CD14-positive monocyte (primary cell): ENCODE measurements around the gene TMTC1. TPM values are rescaled to one million over a fixed set of nuclear protein-coding genes. Genes with fewer than 3 reads are reported as not detected.

Experiments
- DNase-seq, 3 donors: peaks; one replicate each; pipeline ENCODE4 v3.0.0-alpha.2; 2011 to 2022
- H2AFZ ChIP-seq: 2 replicates; pipeline ENCODE4 v1.6.0; 2012; ENCODE audit warnings: mild to moderate bottlenecking, low read depth, low read length, inconsistent platforms; ENCODE audit not compliant: insufficient read depth, poor library complexity, severe bottlenecking
- H3K27ac ChIP-seq, 2 donors: 1 replicate in 1 of 2; 2 replicates in 1 of 2; pipeline ENCODE4 v1.5.1; 2012 to 2013; ENCODE audit warnings: low read length in 2 of 2, control low read depth in 1 of 2, inconsistent platforms in 1 of 2, low read depth in 1 of 2, mild to moderate bottlenecking in 1 of 2
- H3K27me3 ChIP-seq, 2 donors: one replicate each; pipeline versions ENCODE4 v1.6.0 to v1.6.1; 2011 to 2013; ENCODE audit warnings: low read length in 2 of 2; ENCODE audit not compliant: control insufficient read depth in 2 of 2, insufficient read depth in 2 of 2
- H3K36me3 ChIP-seq, 2 donors: replicated peaks in 1 of 2; 1 replicate in 1 of 2; 2 replicates in 1 of 2; pipeline versions ENCODE4 v1.5.1 to v1.6.1; 2012 to 2013; ENCODE audit warnings: low read length in 2 of 2, control low read depth in 1 of 2, inconsistent platforms in 1 of 2, mild to moderate bottlenecking in 1 of 2; ENCODE audit not compliant: insufficient read depth in 2 of 2, control insufficient read depth in 1 of 2
- H3K4me1 ChIP-seq, 2 donors: 1 replicate in 1 of 2; 2 replicates in 1 of 2; pipeline versions ENCODE4 v1.5.1 to v1.6.1; 2012 to 2013; ENCODE audit warnings: low read length in 2 of 2, control low read depth in 1 of 2, inconsistent platforms in 1 of 2, mild to moderate bottlenecking in 1 of 2, moderate library complexity in 1 of 2; ENCODE audit not compliant: insufficient read depth in 2 of 2, control insufficient read depth in 1 of 2
- H3K4me2 ChIP-seq: replicated peaks from 2 replicates; pipeline ENCODE3; 2012; ENCODE audit warnings: low read length, moderate library complexity, mild to moderate bottlenecking; ENCODE audit not compliant: poor library complexity, severe bottlenecking; ENCODE audit errors: extremely low read depth
- H3K4me3 ChIP-seq, 3 experiments: fragments of 200-600 bp in 1 of 3; sonication (generic) in 1 of 3; replicated peaks in 1 of 3; 1 replicate in 2 of 3; 2 replicates in 1 of 3; pipeline ENCODE4 v1.5.1; 2011 to 2013; ENCODE audit warnings: low read length in 3 of 3, mild to moderate bottlenecking in 3 of 3, control low read depth in 2 of 3, low read depth in 2 of 3, inconsistent platforms in 1 of 3, moderate library complexity in 1 of 3
- H3K79me2 ChIP-seq: 2 replicates; pipeline ENCODE4 v1.6.0; 2012; ENCODE audit warnings: mild to moderate bottlenecking, control low read depth, inconsistent platforms, low read length, moderate library complexity; ENCODE audit not compliant: insufficient read depth
- H3K9ac ChIP-seq: 2 replicates; pipeline ENCODE4 v1.6.0; 2017; ENCODE audit warnings: low read length, mild to moderate bottlenecking; ENCODE audit not compliant: insufficient read depth, poor library complexity, severe bottlenecking
- H3K9me3 ChIP-seq, 2 donors: replicated peaks in 1 of 2; 1 replicate in 1 of 2; 2 replicates in 1 of 2; pipeline versions ENCODE4 v1.5.1 to v1.6.1; 2012 to 2013; ENCODE audit warnings: low read length in 2 of 2, control low read depth in 1 of 2; ENCODE audit not compliant: control insufficient read depth in 1 of 2, insufficient read depth in 1 of 2
- H4K20me1 ChIP-seq: 2 replicates; pipeline ENCODE4 v1.6.0; 2012; ENCODE audit warnings: mild to moderate bottlenecking, low read length, control low read depth, moderate library complexity; ENCODE audit not compliant: insufficient read depth
- H3K27ac Mint-ChIP-seq, 7 donors: one replicate each; pipeline ENCODE4 v1.8.0; 2020; ENCODE audit warnings: mild to moderate bottlenecking in 7 of 7, mixed read lengths in 7 of 7, moderate library complexity in 6 of 7, inconsistent platforms in 2 of 7
- H3K27me3 Mint-ChIP-seq, 3 donors: one replicate each; pipeline ENCODE4 v1.8.0; 2021 to 2022; ENCODE audit warnings: low read depth in 3 of 3, mild to moderate bottlenecking in 3 of 3, mixed read lengths in 3 of 3, moderate library complexity in 3 of 3, inconsistent platforms in 1 of 3
- H3K36me3 Mint-ChIP-seq, 2 donors: one replicate each; pipeline ENCODE4 v1.8.0; 2020; ENCODE audit warnings: mixed read lengths in 2 of 2, inconsistent platforms in 1 of 2, mild to moderate bottlenecking in 1 of 2
- H3K4me1 Mint-ChIP-seq: one replicate; pipeline ENCODE4 v1.8.0; 2020; ENCODE audit warnings: mild to moderate bottlenecking, mixed read lengths
- H3K4me3 Mint-ChIP-seq, 2 donors: one replicate each; pipeline ENCODE4 v1.8.0; 2020; ENCODE audit warnings: mild to moderate bottlenecking in 2 of 2, mixed read lengths in 2 of 2, moderate library complexity in 1 of 2
- H3K9me3 Mint-ChIP-seq, 7 donors: one replicate each; pipeline ENCODE4 v1.8.0; 2020 to 2022; ENCODE audit warnings: mixed read lengths in 7 of 7, mild to moderate bottlenecking in 6 of 7, moderate library complexity in 6 of 7, inconsistent platforms in 2 of 7
- CTCF ChIP-seq: fragments of 200-600 bp; IDR thresholded peaks from one replicate; pipeline ENCODE4 v1.8.0; 2022; ENCODE audit warnings: antibody characterized with exemption, mild to moderate bottlenecking
- WGBS: methylation state at CpG from one replicate; pipeline ENCODE4 v1.1.5; 2013; ENCODE audit warnings: missing lambda C conversion rate; ENCODE audit not compliant: insufficient coverage; 5-methylcytosine and 5-hydroxymethylcytosine counted together
- intact Hi-C, 2 donors: fragments of 100-400 bp; cut with micrococcal nuclease; formaldehyde crosslinking; loops; one replicate each; pipeline versions ENCODE4 v1.15.0 to v1.15.1; 2023
- polyA plus RNA-seq, 3 donors: library from polyadenylated mRNA; depleted of rRNA in 1 of 3; unstranded in 2 of 3; stranded (reverse) in 1 of 3; fragments of 300-500 nt in 2 of 3; fragments of >200 nt in 1 of 3; fragmentation: Illumina TruSeq in 2 of 3; gene quantifications; 1 replicate in 2 of 3; 2 replicates in 1 of 3; pipeline ENCODE4 v1.2.3, GENCODE V29; 2012 to 2021

TMTC1 gene
- polyA plus RNA-seq, 3 donors = 0.57 to 5.6 (median 2.1) TPM

GRCh38 chr12:29739279-29739991 is 44.3 kb downstream of the TMTC1 start:
- Histone ChIP-seq H3K4me2 (no peak overlapping the region), H3K9ac (no peak overlapping the region), H3K36me3 (no peaks in the 10 kb centered on the region), H4K20me1 (no peaks in the 10 kb centered on the region), H2AFZ (no peak overlapping the region), H3K9me3 (peaks cover 0 to 5% of the 10 kb centered on the region in 2 donors), H3K27ac (no peak overlapping the region), H3K4me1 (no peaks in the 10 kb centered on the region), H3K79me2 (no peaks in the 10 kb centered on the region), H3K27me3 (no peaks in the 10 kb centered on the region), H3K4me3 (no peak overlapping the region)
- no peak for TF ChIP-seq CTCF
- Mint-ChIP-seq H3K27ac (no peak overlapping the region), H3K27me3 (peaks cover 2 to 3% (median 2%) of the 10 kb centered on the region in 3 donors), H3K4me1 (no peaks in the 10 kb centered on the region), H3K4me3 (no peak overlapping the region), H3K9me3 (peaks cover 0 to 2% (median 1%) of the 10 kb centered on the region in 7 donors), H3K36me3 (peaks cover 0 to 42% of the 10 kb centered on the region in 2 donors)
- intact Hi-C loops = no loop called here
- 96% methylated on average over 8 of the region's 10 CpGs for WGBS
- no peak for DNase-seq

- Mint-ChIP-seq H3K27ac (no peak overlapping the region), H3K36me3 (peaks cover 0 to 36% of the 10 kb centered on the region in 2 donors), H3K4me3 (no peak overlapping the region), H3K4me1 (no peaks in the 10 kb centered on the region), H3K27me3 (peaks cover 2 to 3% (median 2%) of the 10 kb centered on the region in 3 donors), H3K9me3 (peaks cover 0 to 2% (median 1%) of the 10 kb centered on the region in 7 donors)
- DNase-seq = no peak
- no peaks in the 10 kb centered on the region for H3K4me1 ChIP-seq
- no peak overlapping the region for H2AFZ ChIP-seq
- no peak overlapping the region for H3K4me3 ChIP-seq
- no peak overlapping the region for H3K4me2 ChIP-seq
- no peaks in the 10 kb centered on the region for H4K20me1 ChIP-seq
- 100% methylated on average over 2 of the region's 3 CpGs for WGBS
- no peaks in the 10 kb centered on the region for H3K36me3 ChIP-seq
- H3K27me3 ChIP-seq = no peaks in the 10 kb centered on the region
- TF ChIP-seq CTCF = no peak
- H3K9ac ChIP-seq = no peak overlapping the region
- intact Hi-C loops = no loop called here
- H3K9me3 ChIP-seq = peaks cover 0 to 5% of the 10 kb centered on the region in 2 donors
- H3K79me2 ChIP-seq = no peaks in the 10 kb centered on the region
- no peak overlapping the region for H3K27ac ChIP-seq
Observed at GRCh38 chr12:29738365-29738764, 45.4 kb downstream of the TMTC1 start.
